ENCODE measurements around the gene MORF4L1. TPM values are rescaled to one million over a fixed set of nuclear protein-coding genes. Genes with fewer than 3 reads are reported as not detected.

Gene MORF4L1
- total RNA-seq, 1 experiment from 2014 or later = 428 TPM

- Histone ChIP-seq H3K27me3 (replicated peaks; ENCODE audit: insufficient read depth, low read depth, low read length, poor library complexity) (no peaks in the 10 kb centered on the region), H3K4me3 (ENCODE audit: low read depth, low read length, poor library complexity, severe bottlenecking) (peak overlapping the region; percentile 78), H3K36me3 (ENCODE audit: insufficient read depth, low read length, poor library complexity, severe bottlenecking) (no peaks in the 10 kb centered on the region), H3K9me3 (ENCODE audit: low read depth, low read length, poor library complexity, severe bottlenecking) (no peaks in the 10 kb centered on the region), H3K27ac (ENCODE audit: low read depth, low read length, poor library complexity, severe bottlenecking) (peak overlapping the region; percentile 100), H3K4me1 (ENCODE audit: insufficient read depth, low read length, poor library complexity, severe bottlenecking) (peaks cover 30% of the 10 kb centered on the region)
- TF ChIP-seq EZH2 (IDR thresholded peaks at IDR 0.05; ENCODE audit: borderline replicate concordance, low read depth, low read length, poor library complexity, severe bottlenecking) = no peak
- TF ChIP-seq CTCF (conservative IDR thresholded peaks at IDR 0.05; ENCODE audit: low read depth, low read length) = peak; percentile 67
- peak; percentile 97 for DNase-seq (ENCODE audit: low spot score)
- POLR2A ChIA-PET (ENCODE audit: low non-redundant PET) = interaction anchor here (0.7 kb wide), 5 partner anchors 16 to 1668 kb away, joined by 3 to 21 read pairs (median 4); no protein-coding TSS in a partner anchor
- intact Hi-C loops (cut with micrococcal nuclease; ENCODE audit: unreplicated experiment) = loop anchor here (5.0 kb wide), 1 partner anchor 1189 kb away; no protein-coding TSS in a partner anchor
- CTCF ChIA-PET = interaction anchor here (1.1 kb wide), 1 partner anchor 13 kb away, joined by 4 read pairs; no protein-coding TSS in a partner anchor
- no TSS peak for BruUV-seq (replicated peaks)
These were observed 492 bp downstream of the MORF4L1 start for GRCh38 chr15:78872972-78873792.

GRCh38 chr15:78873793-78874765, 1.4 kb downstream of the MORF4L1 start:
- no peaks in the 10 kb centered on the region for H3K9me3 ChIP-seq (ENCODE audit: low read depth, low read length, poor library complexity, severe bottlenecking)
- intact Hi-C loops (cut with micrococcal nuclease; ENCODE audit: unreplicated experiment) = loop anchor here (5.0 kb wide), 1 partner anchor 1188 kb away; no protein-coding TSS in a partner anchor
- BruUV-seq (replicated peaks) = TSS peak; percentile 46
- H3K4me1 ChIP-seq (ENCODE audit: insufficient read depth, low read length, poor library complexity, severe bottlenecking) = peaks cover 38% of the 10 kb centered on the region
- H3K27ac ChIP-seq (ENCODE audit: low read depth, low read length, poor library complexity, severe bottlenecking) = peak overlapping the region; percentile 100
- H3K36me3 ChIP-seq (ENCODE audit: insufficient read depth, low read length, poor library complexity, severe bottlenecking) = no peaks in the 10 kb centered on the region
- POLR2A ChIA-PET (ENCODE audit: low non-redundant PET) = interaction anchor here (0.7 kb wide), 2 partner anchors 31 to 831 kb away, joined by 3 to 4 read pairs; no protein-coding TSS in a partner anchor
- H3K27me3 ChIP-seq (replicated peaks; ENCODE audit: insufficient read depth, low read depth, low read length, poor library complexity) = no peaks in the 10 kb centered on the region
- TF ChIP-seq EZH2 (IDR thresholded peaks at IDR 0.05; ENCODE audit: borderline replicate concordance, low read depth, low read length, poor library complexity, severe bottlenecking) (no peak), CTCF (conservative IDR thresholded peaks at IDR 0.05; ENCODE audit: low read depth, low read length) (no peak; the same call in 1 of the 2 replicates)
- DNase-seq (ENCODE audit: low spot score) = peak; percentile 14
- CTCF ChIA-PET = interaction anchor here (1.1 kb wide), 1 partner anchor 14 kb away, joined by 4 read pairs; no protein-coding TSS in a partner anchor
- peak overlapping the region; percentile 78 for H3K4me3 ChIP-seq (ENCODE audit: low read depth, low read length, poor library complexity, severe bottlenecking)
